ENCODE results near the gene SLC1A1. TPM values are rescaled to one million over a fixed set of nuclear protein-coding genes. Genes with fewer than 3 reads are reported as not detected.

The SLC1A1 gene
- total RNA-seq, 1 donor from 2014 or later, result 4.7 TPM

DNA sequence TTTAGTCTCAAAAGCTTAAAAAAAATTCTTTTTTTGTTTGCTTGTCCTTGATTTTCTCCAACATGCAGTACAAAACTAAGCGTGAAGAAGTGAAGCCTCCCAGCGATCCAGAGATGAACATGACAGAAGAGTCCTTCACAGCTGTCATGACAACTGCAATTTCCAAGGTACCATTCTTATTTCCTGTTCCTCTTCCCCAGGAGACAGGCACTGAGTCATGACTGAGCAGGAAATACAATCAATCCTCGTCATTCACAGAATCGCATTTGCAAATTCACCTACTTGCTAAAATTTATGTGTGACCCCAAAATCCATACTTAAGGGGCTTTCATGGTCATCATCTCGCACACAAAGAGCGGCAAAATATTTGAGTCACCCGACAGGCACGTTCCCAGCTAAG lies 77.3 kb downstream of the SLC1A1 start:
- H3K36me3 ChIP-seq (ENCODE audit: control insufficient read depth, insufficient read depth, low read length), result no peaks in the 10 kb centered on the region
- DNase-seq (ENCODE audit: low read depth), result no peak
- no peaks in the 10 kb centered on the region for H3K27me3 ChIP-seq (ENCODE audit: control insufficient read depth, insufficient read depth, low read length)
- TF ChIP-seq, protein P1, sequence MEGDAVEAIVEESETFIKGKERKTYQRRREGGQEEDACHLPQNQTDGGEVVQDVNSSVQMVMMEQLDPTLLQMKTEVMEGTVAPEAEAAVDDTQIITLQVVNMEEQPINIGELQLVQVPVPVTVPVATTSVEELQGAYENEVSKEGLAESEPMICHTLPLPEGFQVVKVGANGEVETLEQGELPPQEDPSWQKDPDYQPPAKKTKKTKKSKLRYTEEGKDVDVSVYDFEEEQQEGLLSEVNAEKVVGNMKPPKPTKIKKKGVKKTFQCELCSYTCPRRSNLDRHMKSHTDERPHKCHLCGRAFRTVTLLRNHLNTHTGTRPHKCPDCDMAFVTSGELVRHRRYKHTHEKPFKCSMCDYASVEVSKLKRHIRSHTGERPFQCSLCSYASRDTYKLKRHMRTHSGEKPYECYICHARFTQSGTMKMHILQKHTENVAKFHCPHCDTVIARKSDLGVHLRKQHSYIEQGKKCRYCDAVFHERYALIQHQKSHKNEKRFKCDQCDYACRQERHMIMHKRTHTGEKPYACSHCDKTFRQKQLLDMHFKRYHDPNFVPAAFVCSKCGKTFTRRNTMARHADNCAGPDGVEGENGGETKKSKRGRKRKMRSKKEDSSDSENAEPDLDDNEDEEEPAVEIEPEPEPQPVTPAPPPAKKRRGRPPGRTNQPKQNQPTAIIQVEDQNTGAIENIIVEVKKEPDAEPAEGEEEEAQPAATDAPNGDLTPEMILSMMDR (IDR thresholded peaks at IDR 0.05; ENCODE audit: insufficient read depth, low read length, poor library complexity, severe bottlenecking), result no peak
- no peak overlapping the region for H3K4me3 ChIP-seq (ENCODE audit: low read depth, low read length)

DNA sequence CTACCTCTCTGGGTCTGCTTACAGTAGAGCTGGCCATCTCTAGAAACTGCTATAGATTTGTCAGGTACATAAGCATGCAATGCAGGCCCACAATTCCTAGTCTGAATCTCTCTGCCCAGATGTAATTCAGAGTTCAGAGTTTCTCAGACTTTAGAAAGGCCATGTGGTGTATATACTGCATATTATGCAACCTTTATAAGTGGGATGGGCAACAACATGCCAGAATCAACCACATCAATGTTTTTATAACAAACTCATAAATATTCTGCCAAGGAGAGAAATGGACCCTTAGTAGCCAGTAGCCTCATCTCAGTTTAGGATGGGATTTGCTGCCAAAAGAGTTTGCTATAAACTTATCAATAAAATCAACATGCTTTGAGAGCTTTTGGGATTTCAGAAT lies 78.8 kb downstream of the SLC1A1 start:
- H3K36me3 ChIP-seq (ENCODE audit: control insufficient read depth, insufficient read depth, low read length), result no peaks in the 10 kb centered on the region
- no peak overlapping the region for H3K4me3 ChIP-seq (ENCODE audit: low read depth, low read length)
- TF ChIP-seq, protein P1 (IDR thresholded peaks at IDR 0.05; ENCODE audit: insufficient read depth, low read length, poor library complexity, severe bottlenecking), result no peak
- no peak for DNase-seq (ENCODE audit: low read depth)
- no peaks in the 10 kb centered on the region for H3K27me3 ChIP-seq (ENCODE audit: control insufficient read depth, insufficient read depth, low read length)

DNA sequence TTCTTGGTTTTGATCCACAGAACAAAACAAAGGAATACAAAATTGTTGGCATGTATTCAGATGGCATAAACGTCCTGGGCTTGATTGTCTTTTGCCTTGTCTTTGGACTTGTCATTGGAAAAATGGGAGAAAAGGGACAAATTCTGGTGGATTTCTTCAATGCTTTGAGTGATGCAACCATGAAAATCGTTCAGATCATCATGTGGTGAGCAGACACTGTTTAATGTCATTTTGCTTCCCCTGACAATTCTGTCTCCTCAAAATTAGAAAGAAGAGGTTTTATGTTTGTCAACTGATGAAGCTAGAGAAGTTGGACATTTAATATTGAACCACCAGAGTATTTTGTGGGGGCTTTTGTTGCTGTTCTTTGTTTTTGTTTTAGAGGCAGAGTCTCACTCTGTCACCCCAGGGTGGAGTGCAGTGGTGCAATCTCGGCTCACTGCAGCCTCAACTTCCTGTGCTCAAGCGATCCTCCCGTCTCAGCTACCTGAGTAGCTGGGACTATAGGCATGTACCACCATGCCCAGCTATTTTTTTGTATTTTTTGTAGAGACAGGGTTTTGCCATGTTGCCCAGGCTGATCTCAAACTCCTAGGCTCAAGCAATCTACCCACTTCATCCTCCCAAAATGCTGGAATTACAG lies 82.0 kb downstream of the SLC1A1 start:
- Histone ChIP-seq H3K27me3 (ENCODE audit: control insufficient read depth, insufficient read depth, low read length) (no peaks in the 10 kb centered on the region), H3K36me3 (ENCODE audit: control insufficient read depth, insufficient read depth, low read length) (no peaks in the 10 kb centered on the region), H3K4me3 (ENCODE audit: low read depth, low read length) (no peak overlapping the region)
- TF ChIP-seq, protein P1 (IDR thresholded peaks at IDR 0.05; ENCODE audit: insufficient read depth, low read length, poor library complexity, severe bottlenecking), result no peak
- DNase-seq (ENCODE audit: low read depth), result no peak

DNA sequence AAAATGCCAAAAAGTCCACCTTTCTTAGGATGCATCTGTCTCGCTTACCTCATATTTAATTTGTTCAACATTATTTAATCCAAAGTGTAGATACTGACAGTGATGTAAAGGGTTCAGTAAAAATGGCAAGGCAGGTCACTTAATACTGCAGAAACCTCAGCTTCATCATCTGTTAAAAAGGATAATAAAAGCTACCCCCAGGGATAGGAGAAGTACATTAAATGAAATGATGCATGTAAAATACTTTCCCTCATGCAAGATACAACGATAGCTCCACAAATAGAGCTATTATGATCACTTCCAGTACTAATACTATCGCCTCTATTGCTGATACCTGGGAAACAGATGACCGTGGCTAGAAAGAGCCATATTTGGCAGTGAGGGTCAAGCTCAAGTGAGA lies 82.9 kb downstream of the SLC1A1 start:
- no peaks in the 10 kb centered on the region for H3K36me3 ChIP-seq (ENCODE audit: control insufficient read depth, insufficient read depth, low read length)
- no peak overlapping the region for H3K4me3 ChIP-seq (ENCODE audit: low read depth, low read length)
- DNase-seq (ENCODE audit: low read depth), result no peak
- TF ChIP-seq, protein P1 (IDR thresholded peaks at IDR 0.05; ENCODE audit: insufficient read depth, low read length, poor library complexity, severe bottlenecking), result no peak
- H3K27me3 ChIP-seq (ENCODE audit: control insufficient read depth, insufficient read depth, low read length), result no peaks in the 10 kb centered on the region

DNA sequence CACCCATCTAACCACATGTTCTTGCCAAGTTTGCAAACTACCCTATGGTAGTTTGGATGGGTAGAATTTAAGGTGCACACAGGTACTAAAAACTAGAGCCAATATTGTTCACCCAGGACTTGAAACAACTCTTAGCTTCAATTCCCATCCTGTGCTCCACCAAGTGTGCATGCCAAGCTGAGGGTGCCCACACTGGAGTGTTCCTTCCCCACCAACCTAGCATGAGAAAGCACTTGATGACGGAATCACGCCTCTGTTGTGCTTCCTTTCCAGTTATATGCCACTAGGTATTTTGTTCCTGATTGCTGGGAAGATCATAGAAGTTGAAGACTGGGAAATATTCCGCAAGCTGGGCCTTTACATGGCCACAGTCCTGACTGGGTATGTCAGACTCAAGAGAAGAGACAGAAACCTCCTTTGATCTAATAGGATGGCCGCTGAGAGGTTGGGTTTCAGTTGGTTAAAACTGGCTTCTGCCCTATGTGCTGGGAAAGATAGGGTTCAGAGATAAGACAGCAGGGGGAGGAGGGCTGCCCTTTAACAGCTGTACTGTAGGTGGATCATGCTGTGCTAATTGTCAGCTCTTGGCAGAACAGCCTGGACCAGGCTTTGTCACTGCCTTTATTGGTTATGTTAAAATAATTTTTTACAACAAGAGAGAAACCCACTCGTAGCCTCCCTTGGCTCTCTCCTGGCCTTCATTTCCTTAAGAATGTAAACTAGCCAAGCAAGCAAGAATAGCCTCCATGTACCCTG lies 83.5 kb downstream of the SLC1A1 start:
- TF ChIP-seq, protein P1 (IDR thresholded peaks at IDR 0.05; ENCODE audit: insufficient read depth, low read length, poor library complexity, severe bottlenecking), result no peak
- H3K27me3 ChIP-seq (ENCODE audit: control insufficient read depth, insufficient read depth, low read length), result no peaks in the 10 kb centered on the region
- H3K36me3 ChIP-seq (ENCODE audit: control insufficient read depth, insufficient read depth, low read length), result no peaks in the 10 kb centered on the region
- DNase-seq (ENCODE audit: low read depth), result no peak
- no peak overlapping the region for H3K4me3 ChIP-seq (ENCODE audit: low read depth, low read length)

All from kidney epithelial cell (primary cell).